ENCODE data around the gene RESP18.
"Not testable (repeated sequence)": the region's sequence is repeated elsewhere in the genome, so short reads cannot be mapped to it uniquely, and the experiment has no call there.

Gene RESP18

DNA sequence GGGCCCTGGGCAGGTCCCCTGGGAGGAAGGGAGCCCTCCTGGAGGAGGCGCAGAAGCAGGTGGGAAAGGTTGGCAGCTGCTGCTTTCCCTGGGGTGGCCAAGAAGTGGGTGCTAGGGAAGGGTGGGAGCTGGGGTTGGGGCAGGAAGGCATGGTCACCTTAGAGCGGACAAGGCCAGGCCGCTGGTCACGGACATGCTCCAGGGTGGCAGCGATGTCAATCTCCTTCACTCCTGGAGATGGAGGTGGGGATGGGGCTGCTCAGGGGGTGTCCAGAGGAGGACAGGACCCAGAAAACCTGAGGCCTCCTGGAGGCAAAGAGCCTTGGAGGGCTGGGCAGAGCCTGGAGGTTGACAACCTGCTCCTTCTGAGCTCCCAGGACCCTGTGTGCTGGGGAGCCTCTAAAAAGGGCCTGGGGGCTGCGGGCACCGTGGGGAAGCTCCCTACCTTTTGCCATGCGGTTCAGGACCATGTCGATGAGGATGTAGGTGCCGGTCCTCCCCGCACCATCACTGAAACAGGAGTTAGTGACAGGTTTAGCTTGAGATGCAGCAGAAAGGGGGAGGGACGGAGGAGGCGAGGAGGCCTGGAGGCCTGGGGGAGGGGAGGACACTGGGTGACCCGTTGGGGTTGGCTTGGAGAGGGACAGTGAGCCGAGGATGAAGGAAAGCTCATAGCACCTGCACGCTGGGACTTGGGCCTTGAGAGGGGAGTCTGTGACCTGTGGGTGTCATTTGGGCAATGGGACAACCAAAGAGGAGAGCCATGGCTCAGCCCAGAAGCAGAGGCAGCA, 42.0 kb downstream of the RESP18 start:
- DNase-seq = no peak

DNA sequence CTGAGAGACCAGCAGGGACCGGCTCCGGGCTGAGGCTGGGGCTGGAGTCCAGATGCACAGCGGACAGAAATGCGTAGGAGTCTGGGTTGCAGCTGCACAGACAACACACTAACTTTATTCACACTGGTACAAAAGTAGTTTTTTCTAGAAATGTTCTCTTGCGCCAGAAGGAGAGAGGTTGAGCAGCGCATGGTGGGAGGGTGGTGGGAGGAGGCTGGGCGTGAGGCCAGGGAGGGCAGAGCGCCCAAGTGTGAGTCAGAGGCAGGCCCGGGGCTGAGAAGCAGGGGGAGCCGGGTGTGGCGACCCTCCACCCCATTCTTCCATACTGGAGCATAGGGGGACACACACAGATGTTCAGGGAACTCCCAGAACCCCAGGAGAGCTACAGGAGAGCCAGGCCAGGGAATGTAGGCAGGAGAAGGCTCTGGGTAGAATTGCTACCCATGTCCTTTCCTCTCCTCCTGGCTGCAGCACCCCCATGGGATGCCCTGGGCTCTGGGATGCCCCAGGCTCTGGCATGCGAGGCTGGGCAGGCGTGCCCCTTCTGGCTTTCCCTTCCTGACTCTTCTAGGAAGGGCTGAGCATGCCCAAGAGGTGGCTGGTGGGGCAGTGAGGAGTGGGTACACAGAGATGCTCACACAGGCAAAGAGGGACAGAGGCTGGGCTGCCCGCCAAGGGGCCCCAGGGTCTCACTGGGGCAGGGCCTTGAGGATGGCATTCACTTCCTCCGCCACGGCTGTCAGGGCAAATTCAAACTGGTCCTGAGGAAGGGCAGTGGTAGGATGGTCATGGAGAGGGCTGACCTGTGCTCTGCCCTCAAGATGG, 42.8 kb downstream of the RESP18 start:
- DNase-seq = no peak

DNA sequence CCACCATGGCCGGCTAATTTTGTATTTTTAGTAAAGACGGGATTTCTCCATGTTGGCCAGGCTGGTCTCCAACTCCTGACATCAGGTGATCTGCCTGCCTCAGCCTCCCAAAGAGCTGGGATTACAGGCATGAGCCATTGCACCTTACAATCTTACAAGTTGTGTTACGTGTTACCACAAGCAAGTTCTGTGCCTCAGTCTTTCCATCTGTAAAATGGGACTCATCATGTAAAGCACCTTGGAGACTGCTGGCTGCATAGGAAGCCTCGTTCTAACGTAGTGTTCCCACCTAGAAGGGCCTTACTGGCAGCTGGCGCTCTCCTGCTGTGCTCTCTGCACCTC, 43.4 kb downstream of the RESP18 start:
- no peak for DNase-seq

DNA sequence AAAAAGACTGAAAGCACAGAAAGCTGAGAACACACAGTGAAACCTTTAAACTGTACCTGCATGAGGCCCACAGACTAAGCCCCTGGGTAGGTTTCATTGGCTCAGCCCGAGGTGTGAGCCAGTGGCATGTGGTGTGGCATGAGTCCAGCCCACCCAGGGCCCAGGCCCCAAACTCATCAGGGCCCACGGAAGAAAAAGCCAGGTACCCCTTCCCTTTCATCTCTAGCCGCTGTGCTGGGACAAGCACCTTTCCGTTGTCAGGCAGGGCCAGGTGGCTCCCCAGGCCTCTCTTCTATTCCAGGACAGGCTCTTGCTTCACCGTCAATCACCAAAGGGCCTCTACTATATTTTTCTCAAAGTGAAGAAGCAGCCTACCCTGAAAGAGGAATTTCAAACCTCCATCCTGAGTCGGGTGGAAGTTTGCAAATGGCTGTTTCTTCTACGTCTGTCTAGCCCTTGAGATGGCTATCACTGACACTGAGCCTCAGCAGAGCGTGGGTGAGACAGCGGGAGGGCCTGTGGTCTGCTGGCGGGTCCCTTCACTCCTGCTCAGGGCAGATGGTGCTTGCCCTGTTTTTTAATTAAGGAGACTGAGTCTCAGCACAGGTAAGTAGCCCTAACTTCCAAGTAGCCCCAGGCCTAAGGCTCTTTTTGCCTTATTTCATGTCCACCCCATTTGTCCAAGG, 44.8 kb downstream of the RESP18 start:
- no peak for DNase-seq

DNA sequence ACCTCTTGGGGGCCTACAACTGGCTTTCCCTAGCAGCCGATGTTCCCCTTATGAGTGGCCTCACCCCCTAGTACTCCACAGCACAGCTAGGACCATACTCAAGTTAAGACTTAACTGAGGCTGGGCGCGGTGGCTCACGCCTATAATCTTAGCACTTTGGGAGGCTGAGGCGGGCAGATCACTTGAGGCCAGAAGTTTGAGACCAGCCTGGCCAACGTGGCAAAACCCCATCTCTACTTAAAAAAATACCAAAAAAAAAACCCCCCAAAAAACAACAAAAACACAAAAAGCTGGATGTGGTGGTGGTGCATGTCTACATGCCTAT, 45.5 kb downstream of the RESP18 start:
- not testable (repeated sequence) for DNase-seq

DNA sequence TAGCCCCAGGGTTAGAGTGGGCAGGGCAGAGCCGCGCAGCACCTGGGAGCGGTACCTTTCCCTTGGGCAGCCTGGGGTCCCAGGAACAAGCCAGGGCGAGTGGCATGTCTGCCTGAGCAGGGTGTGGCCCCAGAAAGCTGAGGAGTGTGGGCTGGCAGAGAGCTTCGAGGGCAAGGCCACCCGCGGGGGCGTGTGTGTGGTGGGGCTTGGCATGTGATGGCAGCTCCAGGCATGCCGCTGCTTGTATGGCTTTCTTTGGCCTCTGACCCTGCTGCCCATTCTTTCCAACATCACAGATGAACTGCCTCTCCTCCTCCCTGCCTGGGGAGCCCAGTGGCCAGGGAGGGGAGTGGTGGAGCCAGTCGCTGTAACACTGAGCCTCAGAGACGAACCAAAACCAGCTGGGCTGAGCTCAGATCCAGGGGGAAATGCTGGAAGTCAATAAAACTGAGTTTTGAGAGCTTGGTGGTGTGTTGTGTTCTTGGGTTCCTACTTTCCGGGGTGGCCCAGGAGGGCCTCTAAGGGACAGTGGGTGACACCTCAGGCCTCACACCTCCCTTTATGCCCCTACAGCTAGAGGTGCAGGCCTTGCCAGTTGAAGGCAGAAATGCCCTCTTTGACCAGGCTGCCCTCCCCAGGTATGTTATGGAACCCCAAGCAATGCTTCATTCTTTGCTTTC, 46.0 kb downstream of the RESP18 start:
- DNase-seq = no peak

DNA sequence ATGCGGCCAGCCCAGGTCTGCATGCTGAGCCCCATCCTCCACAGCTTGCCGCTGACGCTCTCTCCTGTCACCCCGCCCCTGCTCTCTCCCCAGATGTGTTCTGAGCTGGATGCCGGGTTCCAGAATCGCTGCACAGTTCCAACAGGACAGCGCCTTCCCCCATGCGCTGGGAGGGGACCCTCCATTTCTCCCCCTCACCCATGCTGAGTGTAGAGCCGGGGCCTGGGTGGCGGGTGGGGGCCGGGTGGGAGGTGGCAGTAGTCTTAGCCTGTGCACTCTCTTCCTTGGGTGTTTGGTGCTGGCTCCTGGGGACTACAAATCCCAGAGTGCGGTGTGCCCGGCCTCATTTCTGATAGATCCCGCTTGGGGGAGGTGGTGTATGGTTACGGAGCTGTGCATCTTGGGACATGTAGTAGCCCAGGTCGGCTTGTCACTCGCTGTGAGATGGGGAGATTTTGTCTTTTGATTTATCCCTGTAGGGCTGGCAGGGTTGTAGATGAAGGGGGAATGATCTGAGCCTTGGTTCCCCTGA, 46.6 kb downstream of the RESP18 start:
- DNase-seq = no peak

DNA sequence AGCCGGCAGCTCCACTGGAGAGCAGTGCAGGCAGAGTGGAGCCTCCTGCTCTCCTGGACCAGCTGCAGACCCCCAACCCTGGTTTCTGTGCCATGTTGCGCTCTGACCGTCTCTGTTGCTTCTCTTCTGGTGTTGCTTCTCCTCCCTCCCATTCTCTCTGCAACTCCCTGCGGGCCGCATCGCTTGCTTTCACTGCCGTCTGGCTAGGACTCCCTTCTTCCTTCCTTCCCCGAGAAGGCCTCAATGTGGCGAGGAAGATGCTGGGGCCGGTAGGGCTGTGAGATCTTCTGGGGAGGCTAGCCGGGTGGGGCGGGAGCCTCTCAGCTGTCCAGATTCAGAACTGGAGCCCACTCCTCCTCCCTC, 47.2 kb downstream of the RESP18 start:
- DNase-seq = no peak

DNA sequence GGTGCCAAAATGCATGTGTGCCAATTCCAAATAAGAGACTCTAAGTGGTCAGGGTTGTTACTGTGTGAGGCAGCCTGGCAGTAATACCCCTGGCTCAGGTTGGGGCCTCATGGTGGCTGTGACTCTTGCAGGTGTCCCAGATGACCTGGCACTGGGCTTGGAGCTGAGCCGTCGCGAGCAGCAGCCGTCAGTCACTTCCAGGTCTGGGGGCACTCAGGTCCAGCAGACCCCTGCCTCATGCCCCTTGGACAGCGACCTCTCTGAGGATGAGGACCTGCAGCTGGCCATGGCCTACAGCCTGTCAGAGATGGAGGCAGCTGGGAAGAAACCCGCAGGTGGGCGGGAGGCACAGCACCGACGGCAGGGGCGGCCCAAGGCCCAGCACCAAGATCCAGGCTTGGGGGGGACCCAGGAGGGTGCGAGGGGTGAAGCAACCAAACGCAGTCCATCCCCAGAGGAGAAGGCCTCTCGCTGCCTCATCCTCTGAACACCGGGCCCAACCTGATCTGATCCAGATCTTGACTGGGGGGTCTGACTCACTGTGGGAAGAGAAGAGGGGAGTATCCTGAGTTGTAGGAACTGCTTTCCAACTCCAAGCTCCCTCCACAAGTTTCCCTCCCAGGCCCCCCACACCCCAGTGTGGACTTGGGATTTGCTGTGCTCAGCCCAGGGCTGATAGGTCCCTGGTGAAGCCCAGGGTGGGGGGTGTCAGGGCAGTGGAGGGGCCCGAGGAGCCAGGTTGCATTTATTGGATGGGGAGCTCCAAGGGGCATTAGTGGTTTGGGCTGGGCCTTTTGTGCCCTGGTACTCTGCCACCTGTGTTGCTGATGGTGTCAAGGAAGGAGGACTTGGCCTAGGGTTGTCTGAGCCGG, 47.8 kb downstream of the RESP18 start:
- no peak for DNase-seq

DNA sequence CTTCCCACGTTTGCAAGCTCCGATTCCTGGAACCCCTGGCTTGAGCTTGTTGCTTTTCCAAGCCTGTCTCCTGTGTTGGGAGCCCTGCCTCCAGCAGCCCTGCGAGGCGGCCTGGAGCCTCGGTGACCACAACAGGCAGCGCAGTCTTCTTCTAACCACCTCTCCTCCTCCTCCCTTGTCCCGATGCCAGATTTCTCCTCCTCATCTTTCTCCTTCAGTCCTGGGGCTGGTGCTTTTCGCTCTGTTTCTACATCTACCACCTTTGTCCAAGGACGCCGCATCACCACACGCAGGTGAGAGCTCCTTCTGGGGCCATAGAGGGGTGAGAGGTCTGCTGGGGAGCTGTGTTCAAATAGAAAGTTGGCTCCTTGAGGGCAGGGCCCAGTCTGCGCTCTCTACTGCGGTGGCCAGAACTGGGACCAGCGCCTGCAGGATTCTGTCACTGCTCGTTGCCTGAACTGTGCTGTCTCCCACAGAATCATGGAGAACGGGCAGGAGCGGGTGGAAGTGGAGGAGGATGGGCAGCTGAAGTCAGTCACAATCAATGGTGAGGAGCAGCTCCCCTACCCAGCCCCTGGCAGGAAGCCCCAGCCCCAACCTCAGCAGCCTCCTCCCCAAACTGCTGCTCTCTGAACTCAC, 49.5 kb downstream of the RESP18 start:
- DNase-seq = no peak

DNA sequence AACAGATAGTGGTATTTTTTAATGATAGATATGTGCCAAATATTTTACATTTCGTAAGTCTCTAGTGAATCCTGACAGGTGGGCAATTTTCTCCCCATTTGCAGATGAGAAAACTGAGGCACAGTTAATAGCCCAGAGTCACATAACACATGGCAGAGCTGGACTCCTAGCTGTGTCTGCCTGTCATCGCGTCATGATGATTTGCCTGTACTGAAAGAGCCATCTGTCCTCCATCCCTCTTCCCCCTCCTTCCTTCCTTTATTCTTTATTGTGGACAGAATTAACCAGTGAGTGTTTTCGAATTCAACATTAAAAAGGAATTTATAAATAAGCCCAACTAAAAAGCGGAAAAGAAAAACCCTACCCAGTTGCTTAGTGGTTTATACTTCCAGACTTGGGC, 50.2 kb downstream of the RESP18 start:
- DNase-seq = no peak

DNA sequence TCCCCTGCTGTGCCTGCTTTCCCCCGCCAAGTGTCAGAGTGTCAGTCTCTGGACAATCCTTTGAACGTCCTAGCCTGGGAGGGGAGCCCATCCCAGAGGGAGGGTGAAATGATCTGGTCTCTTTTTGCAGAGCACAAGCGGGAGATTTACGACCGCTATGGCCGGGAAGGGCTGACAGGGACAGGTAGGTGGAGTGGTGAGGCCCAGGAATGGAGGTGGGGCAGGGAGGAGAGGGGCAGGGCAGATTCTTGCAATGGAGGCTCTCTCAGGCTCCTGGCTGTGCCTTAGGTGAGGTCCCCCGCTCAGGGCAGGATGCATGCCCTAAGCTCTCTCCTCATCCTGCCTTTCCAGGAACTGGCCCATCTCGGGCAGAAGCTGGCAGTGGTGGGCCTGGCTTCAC, 51.0 kb downstream of the RESP18 start:
- no peak for DNase-seq

DNA sequence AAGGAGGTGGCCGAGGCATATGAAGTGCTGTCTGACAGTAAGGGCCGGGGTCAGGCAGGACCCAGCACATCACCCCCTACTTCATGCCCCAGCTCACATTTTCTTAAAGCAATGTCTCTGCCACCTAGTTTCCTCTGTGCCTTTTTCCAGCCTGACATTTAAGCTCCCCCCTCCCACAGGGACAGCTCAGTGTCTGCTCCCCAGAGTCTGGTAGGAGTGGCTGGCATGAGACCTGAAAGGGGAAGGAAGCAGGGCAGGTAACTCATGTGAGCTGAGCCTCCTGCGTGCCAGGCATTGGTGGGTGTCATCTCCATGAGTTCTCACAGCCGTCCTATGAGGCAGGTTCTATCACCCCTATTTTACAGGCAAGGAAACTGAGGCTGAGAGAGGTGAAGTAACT, 51.9 kb downstream of the RESP18 start:
- no peak for DNase-seq

DNA sequence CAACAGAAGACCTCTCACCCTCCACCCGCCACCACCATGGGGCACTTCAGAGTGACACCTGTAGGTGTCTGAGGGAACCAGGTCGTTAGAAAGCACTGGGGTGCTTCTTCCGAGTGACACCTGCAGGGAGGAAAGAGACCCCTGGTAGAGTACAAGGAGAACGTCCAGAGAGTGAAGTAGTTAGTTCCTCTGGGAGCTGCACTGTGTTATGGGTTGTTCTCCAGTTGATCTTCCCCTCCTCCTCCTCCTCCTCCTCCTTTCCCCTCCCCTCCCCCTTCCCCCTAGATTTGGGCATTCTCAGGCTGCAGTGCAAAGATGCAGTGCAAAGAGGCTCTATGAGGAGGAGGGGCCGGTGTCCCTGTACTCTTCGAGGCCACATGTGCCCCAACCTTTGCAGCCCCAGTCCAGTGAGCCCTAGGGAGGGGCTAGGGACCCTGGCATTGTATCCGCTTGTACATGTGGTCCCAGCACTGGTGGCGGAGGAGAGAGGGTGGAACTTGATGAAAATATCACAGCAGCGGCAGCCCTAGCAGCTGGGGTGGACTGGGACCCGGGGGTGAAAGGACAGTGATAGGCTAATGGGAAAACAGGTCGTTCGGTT, 52.5 kb downstream of the RESP18 start:
- no peak for DNase-seq

DNA sequence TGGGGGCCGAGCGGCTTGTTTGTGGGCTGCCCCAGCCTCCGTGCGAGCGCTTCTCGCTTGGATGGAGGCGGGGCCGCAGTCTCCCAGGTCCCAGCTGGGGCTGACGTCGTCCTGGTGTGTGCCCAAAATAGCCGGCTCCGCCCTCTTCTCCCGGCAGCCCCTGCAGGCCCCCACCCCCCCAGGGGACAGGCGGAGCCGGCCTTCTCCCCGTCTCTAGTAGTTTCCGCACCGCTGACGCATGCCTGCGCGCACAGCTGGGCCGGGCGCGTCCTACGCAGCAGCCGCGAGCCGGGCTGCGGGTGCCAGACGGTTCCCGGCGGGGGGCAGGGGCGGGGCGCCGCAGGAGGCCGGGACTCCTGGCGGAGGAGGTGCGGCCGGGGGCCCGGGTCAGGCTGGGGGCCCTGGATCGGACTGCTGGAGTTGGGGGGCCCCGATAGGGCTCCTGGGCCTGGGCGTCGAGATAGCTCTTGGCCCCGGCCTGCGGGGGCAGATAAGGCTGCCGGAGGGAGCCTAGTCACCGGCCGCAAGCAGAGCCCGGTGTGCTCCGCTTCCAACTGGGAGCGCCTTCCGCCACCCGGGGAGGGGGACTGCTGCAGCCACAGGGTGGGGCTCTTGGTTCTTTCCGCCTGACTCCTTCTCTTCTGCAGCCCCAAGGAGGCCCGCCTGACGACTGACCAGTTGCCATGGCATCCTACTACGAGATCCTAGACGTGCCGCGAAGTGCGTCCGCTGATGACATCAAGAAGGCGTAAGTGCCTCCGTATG, 53.2 kb downstream of the RESP18 start, which contains the start of gene DNAJB2:
Gene DNAJB2, plus strand, starts transcription at position 216 of the 765 bp plus-strand sequence. Its CDS starts 468 bp downstream, at position 684.
- peak; percentile 98 for DNase-seq

DNA sequence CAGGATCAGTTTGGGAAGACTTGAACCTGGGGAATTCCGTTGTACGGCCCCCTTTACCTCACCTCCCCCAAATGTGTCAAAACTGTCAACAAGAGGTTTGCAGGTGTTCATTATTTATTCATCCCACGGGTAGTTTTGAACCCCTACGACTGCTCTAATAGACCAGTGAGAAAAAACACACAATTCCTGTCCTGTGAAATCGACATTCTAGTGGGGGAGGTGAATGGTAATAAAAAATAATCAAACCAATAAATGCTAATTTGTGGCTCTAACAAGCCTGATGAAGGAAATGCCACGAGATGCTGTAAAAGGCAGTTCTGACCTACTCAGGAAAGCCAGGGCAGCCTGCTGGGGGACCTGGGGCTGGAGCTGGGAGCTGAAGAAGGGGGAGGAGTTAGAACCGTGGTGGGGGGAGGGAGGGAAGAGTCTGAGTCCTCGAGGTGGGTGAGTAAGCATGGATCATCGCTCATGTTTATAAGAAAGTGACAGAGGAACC, 53.8 kb downstream of the RESP18 start:
- DNase-seq = no peak

DNA sequence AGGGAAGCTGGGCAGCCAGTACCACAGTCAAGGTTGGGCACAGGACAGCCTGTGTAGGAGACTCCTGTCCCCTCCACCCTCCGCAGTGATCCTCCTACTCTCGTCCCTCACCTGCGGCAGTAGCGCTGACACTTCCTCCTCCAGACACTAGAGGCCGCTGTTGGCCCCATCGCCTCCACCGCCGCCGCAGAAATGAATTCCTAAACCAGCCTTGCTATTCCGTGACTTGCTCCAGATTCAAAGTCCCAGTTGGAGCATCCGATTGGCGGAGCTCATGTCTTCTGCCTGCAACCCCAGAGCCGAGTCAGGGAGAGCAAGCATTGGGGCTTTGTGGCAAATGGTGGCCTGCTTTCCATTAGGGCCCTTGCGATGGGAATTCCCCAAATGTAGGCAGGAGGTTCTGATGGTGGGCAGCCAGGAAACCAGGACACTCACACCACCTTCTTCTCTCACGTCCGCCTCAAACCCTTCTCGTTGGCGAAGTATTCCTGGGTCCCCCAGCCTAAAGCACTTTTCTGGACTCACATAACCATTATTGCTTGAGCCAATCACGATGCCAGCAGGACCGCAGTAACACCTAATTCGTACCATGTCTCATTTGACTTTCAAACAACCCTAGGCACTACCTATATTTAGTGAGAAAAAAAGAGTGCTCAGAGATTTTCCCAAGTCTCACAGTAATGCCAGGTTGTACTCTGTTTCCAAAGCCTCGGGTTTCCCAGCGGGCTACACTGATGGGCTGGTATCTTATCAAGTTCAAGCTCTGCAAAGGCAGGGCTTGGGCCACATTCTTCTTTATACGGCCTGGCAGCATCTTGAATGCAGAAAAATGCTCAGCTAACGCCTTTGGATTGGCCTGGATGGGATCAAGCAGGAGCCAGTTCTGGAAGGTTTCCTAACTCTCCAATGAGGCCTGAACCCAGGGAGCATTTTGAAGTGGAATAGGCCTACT, 54.6 kb downstream of the RESP18 start:
- peak; percentile 31 for DNase-seq

Measured in activated gamma-delta T cell (primary cell).